ENCODE results near the gene MAPK8.

Gene MAPK8

GRCh38 chr10:48331436-48331835, 25.0 kb downstream of the MAPK8 start:
- Histone ChIP-seq H3K36me3 (ENCODE audit: control insufficient read depth in 2 of 2, insufficient read depth in 1 of 2, low read length in 2 of 2) (no peaks in the 10 kb centered on the region), H3K27ac (ENCODE audit: extremely low read depth, low read depth, low read length) (no peak overlapping the region), H3K4me3 (ENCODE audit: low read depth, low read length) (no peak overlapping the region), H3K9me3 (ENCODE audit: control insufficient read depth, insufficient read depth, low read depth, low read length) (no peaks in the 10 kb centered on the region), H3K4me1 (ENCODE audit: control insufficient read depth, insufficient read depth, low read length) (peaks cover 4% of the 10 kb centered on the region; the same call in 1 of the 2 replicates)
- ChIA-PET CTCF (interaction anchor here (1.3 kb wide), 1 partner anchor 325 kb away, joined by 6 read pairs; no protein-coding TSS in a partner anchor), POLR2A (no interaction called here)
- TF ChIP-seq YY1 (tag by site-specific recombination; IDR thresholded peaks at IDR 0.05) (no peak), ZNF112 (tag by site-specific recombination; IDR thresholded peaks at IDR 0.05) (no peak), ZNF521 (tag by site-specific recombination; IDR thresholded peaks at IDR 0.05) (no peak), OVOL3 (tag by site-specific recombination; IDR thresholded peaks at IDR 0.05) (no peak), IKZF3 (tag by site-specific recombination; IDR thresholded peaks at IDR 0.05) (no peak), ZNF660 (tag by site-specific recombination; IDR thresholded peaks at IDR 0.05) (no peak), ZNF335 (tag by site-specific recombination; conservative IDR thresholded peaks at IDR 0.05) (no peak), ZBTB11 (tag by site-specific recombination; conservative IDR thresholded peaks at IDR 0.05; ENCODE audit: low read depth) (no peak), ZNF311 (tag by site-specific recombination; IDR thresholded peaks at IDR 0.05; ENCODE audit: borderline replicate concordance) (no peak), ZNF37A (tag by site-specific recombination; IDR thresholded peaks at IDR 0.05) (no peak), KLF1 (tag by site-specific recombination; IDR thresholded peaks at IDR 0.05) (no peak), WT1 (tag by site-specific recombination; IDR thresholded peaks at IDR 0.05) (no peak), HOXA7 (CRISPR knock-in tag; IDR thresholded peaks at IDR 0.05; ENCODE audit: borderline replicate concordance) (no peak), ZNF302 (tag by site-specific recombination; IDR thresholded peaks at IDR 0.05; ENCODE audit: low read depth) (no peak)
- TF ChIP-seq, protein P1, sequence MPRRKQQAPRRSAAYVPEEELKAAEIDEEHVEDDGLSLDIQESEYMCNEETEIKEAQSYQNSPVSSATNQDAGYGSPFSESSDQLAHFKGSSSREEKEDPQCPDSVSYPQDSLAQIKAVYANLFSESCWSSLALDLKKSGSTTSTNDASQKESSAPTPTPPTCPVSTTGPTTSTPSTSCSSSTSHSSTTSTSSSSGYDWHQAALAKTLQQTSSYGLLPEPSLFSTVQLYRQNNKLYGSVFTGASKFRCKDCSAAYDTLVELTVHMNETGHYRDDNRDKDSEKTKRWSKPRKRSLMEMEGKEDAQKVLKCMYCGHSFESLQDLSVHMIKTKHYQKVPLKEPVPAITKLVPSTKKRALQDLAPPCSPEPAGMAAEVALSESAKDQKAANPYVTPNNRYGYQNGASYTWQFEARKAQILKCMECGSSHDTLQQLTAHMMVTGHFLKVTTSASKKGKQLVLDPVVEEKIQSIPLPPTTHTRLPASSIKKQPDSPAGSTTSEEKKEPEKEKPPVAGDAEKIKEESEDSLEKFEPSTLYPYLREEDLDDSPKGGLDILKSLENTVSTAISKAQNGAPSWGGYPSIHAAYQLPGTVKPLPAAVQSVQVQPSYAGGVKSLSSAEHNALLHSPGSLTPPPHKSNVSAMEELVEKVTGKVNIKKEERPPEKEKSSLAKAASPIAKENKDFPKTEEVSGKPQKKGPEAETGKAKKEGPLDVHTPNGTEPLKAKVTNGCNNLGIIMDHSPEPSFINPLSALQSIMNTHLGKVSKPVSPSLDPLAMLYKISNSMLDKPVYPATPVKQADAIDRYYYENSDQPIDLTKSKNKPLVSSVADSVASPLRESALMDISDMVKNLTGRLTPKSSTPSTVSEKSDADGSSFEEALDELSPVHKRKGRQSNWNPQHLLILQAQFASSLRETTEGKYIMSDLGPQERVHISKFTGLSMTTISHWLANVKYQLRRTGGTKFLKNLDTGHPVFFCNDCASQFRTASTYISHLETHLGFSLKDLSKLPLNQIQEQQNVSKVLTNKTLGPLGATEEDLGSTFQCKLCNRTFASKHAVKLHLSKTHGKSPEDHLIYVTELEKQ (tag by site-specific recombination; IDR thresholded peaks at IDR 0.05; ENCODE audit: borderline replicate concordance): no peak
- TF ChIP-seq, protein P2, sequence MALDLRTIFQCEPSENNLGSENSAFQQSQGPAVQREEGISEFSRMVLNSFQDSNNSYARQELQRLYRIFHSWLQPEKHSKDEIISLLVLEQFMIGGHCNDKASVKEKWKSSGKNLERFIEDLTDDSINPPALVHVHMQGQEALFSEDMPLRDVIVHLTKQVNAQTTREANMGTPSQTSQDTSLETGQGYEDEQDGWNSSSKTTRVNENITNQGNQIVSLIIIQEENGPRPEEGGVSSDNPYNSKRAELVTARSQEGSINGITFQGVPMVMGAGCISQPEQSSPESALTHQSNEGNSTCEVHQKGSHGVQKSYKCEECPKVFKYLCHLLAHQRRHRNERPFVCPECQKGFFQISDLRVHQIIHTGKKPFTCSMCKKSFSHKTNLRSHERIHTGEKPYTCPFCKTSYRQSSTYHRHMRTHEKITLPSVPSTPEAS (tag by site-specific recombination; IDR thresholded peaks at IDR 0.05): no peak

DNA sequence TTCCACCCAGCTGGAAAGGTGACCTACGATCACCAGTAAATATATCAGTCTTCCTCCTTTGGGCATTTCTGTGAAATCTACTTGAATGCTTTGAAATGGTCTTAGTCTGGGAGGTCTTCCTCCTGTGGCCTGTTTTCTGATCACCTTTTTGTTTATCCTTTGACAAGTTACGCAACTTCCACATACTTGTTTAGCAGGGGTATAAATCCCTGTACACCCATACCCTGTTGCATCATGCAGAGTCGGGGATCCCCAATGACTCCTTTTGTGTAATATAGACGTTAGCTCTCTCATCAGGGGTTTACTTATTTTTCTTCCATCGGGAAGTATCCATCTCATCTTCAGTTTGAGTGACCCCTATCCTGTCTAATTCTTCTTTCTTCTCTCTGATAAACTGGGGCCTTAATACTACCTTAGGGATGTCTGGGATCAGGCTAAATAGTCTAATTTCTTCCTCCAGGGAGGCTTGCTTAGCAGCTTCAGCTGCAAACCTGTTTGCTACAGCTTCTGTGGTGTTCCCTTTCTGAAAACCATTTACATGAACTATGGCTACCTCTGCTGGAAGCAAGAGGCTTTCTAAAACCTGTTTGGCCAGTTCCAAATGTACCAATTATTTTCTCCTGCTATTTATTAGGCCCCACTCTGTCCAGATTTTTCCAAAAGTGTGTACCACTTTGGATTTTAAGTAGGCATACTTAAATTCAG, 25.8 kb downstream of the MAPK8 start:
- Histone ChIP-seq H3K4me1 (ENCODE audit: control insufficient read depth, insufficient read depth, low read length) (peaks cover 4% of the 10 kb centered on the region; the same call in 1 of the 2 replicates), H3K9me3 (ENCODE audit: control insufficient read depth, insufficient read depth, low read depth, low read length) (no peaks in the 10 kb centered on the region), H3K36me3 (ENCODE audit: control insufficient read depth in 2 of 2, insufficient read depth in 1 of 2, low read length in 2 of 2) (no peaks in the 10 kb centered on the region), H3K27ac (ENCODE audit: extremely low read depth, low read depth, low read length) (no peak overlapping the region), H3K4me3 (ENCODE audit: low read depth, low read length) (no peak overlapping the region)
- TF ChIP-seq ZNF510 (tag by site-specific recombination; IDR thresholded peaks at IDR 0.05; ENCODE audit: insufficient replicate concordance) (no peak), ZNF37A (tag by site-specific recombination; IDR thresholded peaks at IDR 0.05) (no peak), ZNF132 (tag by site-specific recombination; IDR thresholded peaks at IDR 0.05; ENCODE audit: borderline replicate concordance) (no peak), ZNF391 (tag by site-specific recombination; IDR thresholded peaks at IDR 0.05; ENCODE audit: borderline replicate concordance, low read depth) (no peak), ZNF785 (tag by site-specific recombination; IDR thresholded peaks at IDR 0.05) (no peak)
- TF ChIP-seq, protein P3, sequence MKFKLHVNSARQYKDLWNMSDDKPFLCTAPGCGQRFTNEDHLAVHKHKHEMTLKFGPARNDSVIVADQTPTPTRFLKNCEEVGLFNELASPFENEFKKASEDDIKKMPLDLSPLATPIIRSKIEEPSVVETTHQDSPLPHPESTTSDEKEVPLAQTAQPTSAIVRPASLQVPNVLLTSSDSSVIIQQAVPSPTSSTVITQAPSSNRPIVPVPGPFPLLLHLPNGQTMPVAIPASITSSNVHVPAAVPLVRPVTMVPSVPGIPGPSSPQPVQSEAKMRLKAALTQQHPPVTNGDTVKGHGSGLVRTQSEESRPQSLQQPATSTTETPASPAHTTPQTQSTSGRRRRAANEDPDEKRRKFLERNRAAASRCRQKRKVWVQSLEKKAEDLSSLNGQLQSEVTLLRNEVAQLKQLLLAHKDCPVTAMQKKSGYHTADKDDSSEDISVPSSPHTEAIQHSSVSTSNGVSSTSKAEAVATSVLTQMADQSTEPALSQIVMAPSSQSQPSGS (tag by site-specific recombination; IDR thresholded peaks at IDR 0.05; ENCODE audit: low read depth): no peak
- POLR2A ChIA-PET: no interaction called here
- CTCF ChIA-PET: interaction anchor here (0.7 to 1.3 kb wide), 5 partner anchors 16 to 324 kb away, joined by 3 to 6 read pairs (median 4); no protein-coding TSS in a partner anchor

Measured in HEK293 (cell line).